ENCODE data around the gene AIDA. TPM values are rescaled to one million over a fixed set of nuclear protein-coding genes. Genes with fewer than 3 reads are reported as not detected.

The AIDA gene
- total RNA-seq, 1 experiment from 2014 or later: 73.1 TPM

DNA sequence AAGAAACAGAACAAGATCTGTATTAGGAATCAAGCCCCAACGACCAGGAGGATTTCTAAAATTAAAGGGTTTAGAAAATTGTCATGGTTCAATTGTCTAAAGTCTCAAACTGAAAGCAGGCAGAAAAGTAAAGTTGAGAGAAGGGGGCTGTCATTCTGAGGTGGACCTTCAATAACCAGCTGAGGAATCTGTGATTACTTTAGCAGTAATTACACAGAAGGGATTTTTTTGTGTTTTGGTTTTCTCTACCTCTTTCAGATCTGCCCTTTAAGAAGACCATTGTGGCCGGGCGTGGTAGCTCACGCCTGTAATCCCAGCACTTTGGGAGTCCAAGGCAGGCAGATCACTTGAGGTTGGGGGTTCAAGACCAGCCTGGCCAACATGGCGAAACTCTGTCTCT, 17.4 kb downstream of the AIDA start:
- Histone ChIP-seq H3K9me3 (ENCODE audit: control insufficient read depth, insufficient read depth, low read depth, low read length) (no peaks in the 10 kb centered on the region), H3K4me1 (ENCODE audit: control insufficient read depth, insufficient read depth, low read length) (no peaks in the 10 kb centered on the region), H3K36me3 (ENCODE audit: control insufficient read depth, insufficient read depth, low read length) (peaks cover 15% of the 10 kb centered on the region), H3K27me3 (ENCODE audit: control insufficient read depth, insufficient read depth, low read length) (no peaks in the 10 kb centered on the region), H3K27ac (ENCODE audit: low read length) (no peak overlapping the region), H3K4me3 (ENCODE audit: low read depth in 2 of 2, low read length in 2 of 2) (no peak overlapping the region)
- ChIA-PET POLR2A (no interaction called here), CTCF (no interaction called here)
- no peak for TF ChIP-seq TCF7L2 (IDR thresholded peaks at IDR 0.05; ENCODE audit: low read depth, low read length)
- TF ChIP-seq, protein P1, sequence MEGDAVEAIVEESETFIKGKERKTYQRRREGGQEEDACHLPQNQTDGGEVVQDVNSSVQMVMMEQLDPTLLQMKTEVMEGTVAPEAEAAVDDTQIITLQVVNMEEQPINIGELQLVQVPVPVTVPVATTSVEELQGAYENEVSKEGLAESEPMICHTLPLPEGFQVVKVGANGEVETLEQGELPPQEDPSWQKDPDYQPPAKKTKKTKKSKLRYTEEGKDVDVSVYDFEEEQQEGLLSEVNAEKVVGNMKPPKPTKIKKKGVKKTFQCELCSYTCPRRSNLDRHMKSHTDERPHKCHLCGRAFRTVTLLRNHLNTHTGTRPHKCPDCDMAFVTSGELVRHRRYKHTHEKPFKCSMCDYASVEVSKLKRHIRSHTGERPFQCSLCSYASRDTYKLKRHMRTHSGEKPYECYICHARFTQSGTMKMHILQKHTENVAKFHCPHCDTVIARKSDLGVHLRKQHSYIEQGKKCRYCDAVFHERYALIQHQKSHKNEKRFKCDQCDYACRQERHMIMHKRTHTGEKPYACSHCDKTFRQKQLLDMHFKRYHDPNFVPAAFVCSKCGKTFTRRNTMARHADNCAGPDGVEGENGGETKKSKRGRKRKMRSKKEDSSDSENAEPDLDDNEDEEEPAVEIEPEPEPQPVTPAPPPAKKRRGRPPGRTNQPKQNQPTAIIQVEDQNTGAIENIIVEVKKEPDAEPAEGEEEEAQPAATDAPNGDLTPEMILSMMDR (IDR thresholded peaks at IDR 0.05): no peak
- TF ChIP-seq POLR2AphosphoS5 (IDR thresholded peaks at IDR 0.05; ENCODE audit: low read depth, low read length): no peak
- intact Hi-C loops (cut with micrococcal nuclease; ENCODE audit: unreplicated experiment) (no loop called here), in situ Hi-C loops (cut with HindIII; ENCODE audit: low pct_unique_long_range_greater_than_20kb, low sequenced_read_pairs) (no loop called here)
- BruUV-seq (replicated peaks): no TSS peak
- ATAC-seq (no peak), DNase-seq (ENCODE audit: low read depth, low spot score) (no peak)

DNA sequence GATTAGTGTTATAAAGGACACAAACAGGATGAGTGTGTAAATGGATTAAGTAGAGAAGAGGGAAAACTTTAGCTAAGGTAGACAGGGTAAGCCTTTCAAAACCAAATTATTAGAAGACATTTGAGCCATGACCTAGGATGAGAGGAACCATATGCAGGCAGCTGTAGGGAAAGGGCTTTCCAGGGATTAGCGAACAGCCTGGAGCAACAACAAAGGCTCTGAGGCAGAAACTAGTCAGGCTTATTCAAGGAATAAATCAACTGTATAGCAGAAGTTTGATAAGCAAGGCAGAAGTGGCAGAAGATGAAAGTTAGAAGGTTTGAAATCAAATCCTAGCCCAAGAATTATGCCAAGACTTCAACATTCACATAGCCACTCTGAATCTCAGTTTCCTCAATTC, 21.3 kb downstream of the AIDA start:
- Histone ChIP-seq H3K36me3 (ENCODE audit: control insufficient read depth, insufficient read depth, low read length) (peaks cover 9% of the 10 kb centered on the region), H3K4me1 (ENCODE audit: control insufficient read depth, insufficient read depth, low read length) (no peaks in the 10 kb centered on the region), H3K27ac (ENCODE audit: low read length) (no peak overlapping the region), H3K4me3 (ENCODE audit: low read depth in 2 of 2, low read length in 2 of 2) (no peak overlapping the region), H3K9me3 (ENCODE audit: control insufficient read depth, insufficient read depth, low read depth, low read length) (no peaks in the 10 kb centered on the region), H3K27me3 (ENCODE audit: control insufficient read depth, insufficient read depth, low read length) (no peaks in the 10 kb centered on the region)
- in situ Hi-C loops (cut with HindIII; ENCODE audit: low pct_unique_long_range_greater_than_20kb, low sequenced_read_pairs) (no loop called here), intact Hi-C loops (cut with micrococcal nuclease; ENCODE audit: unreplicated experiment) (no loop called here)
- DNase-seq (ENCODE audit: low read depth, low spot score) (no peak), ATAC-seq (no peak)
- ChIA-PET POLR2A (no interaction called here), CTCF (no interaction called here)
- TF ChIP-seq, protein P2, sequence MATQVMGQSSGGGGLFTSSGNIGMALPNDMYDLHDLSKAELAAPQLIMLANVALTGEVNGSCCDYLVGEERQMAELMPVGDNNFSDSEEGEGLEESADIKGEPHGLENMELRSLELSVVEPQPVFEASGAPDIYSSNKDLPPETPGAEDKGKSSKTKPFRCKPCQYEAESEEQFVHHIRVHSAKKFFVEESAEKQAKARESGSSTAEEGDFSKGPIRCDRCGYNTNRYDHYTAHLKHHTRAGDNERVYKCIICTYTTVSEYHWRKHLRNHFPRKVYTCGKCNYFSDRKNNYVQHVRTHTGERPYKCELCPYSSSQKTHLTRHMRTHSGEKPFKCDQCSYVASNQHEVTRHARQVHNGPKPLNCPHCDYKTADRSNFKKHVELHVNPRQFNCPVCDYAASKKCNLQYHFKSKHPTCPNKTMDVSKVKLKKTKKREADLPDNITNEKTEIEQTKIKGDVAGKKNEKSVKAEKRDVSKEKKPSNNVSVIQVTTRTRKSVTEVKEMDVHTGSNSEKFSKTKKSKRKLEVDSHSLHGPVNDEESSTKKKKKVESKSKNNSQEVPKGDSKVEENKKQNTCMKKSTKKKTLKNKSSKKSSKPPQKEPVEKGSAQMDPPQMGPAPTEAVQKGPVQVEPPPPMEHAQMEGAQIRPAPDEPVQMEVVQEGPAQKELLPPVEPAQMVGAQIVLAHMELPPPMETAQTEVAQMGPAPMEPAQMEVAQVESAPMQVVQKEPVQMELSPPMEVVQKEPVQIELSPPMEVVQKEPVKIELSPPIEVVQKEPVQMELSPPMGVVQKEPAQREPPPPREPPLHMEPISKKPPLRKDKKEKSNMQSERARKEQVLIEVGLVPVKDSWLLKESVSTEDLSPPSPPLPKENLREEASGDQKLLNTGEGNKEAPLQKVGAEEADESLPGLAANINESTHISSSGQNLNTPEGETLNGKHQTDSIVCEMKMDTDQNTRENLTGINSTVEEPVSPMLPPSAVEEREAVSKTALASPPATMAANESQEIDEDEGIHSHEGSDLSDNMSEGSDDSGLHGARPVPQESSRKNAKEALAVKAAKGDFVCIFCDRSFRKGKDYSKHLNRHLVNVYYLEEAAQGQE (IDR thresholded peaks at IDR 0.05; ENCODE audit: insufficient read depth in 1 of 2, low read depth in 2 of 2, low read length in 1 of 2): no peak
- TF ChIP-seq POLR2AphosphoS5 (IDR thresholded peaks at IDR 0.05; ENCODE audit: low read depth, low read length): no peak
- TF ChIP-seq, protein P1 (IDR thresholded peaks at IDR 0.05): no peak
- TF ChIP-seq SIN3A (IDR thresholded peaks at IDR 0.05; ENCODE audit: borderline replicate concordance, insufficient read depth, low read depth, low read length): no peak
- no peak for TF ChIP-seq TCF7L2 (IDR thresholded peaks at IDR 0.05; ENCODE audit: low read depth, low read length)
- BruUV-seq (replicated peaks): no TSS peak

DNA sequence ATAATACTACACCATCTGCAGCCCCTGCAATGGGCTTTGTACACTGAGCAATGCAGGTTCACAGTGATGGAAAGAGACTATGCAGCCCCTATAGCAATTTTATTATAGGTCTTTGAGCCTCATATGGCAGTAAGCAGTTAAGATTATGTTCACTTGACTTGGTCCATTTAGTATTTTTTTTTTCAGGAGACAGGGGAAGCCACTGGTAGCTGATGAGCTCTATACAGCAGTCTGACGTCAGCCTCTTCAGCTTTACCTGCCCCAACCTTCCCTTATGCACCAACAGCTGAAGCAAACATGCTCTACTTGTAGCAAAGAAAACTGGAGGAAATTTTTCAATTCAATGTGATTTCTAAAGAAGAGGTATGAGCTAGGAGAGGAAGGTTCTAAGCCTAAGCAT, 32.2 kb downstream of the AIDA start:
- Histone ChIP-seq H3K4me3 (ENCODE audit: low read depth in 2 of 2, low read length in 2 of 2) (no peak overlapping the region), H3K9me3 (ENCODE audit: control insufficient read depth, insufficient read depth, low read depth, low read length) (no peaks in the 10 kb centered on the region), H3K36me3 (ENCODE audit: control insufficient read depth, insufficient read depth, low read length) (peaks cover 17% of the 10 kb centered on the region), H3K4me1 (ENCODE audit: control insufficient read depth, insufficient read depth, low read length) (no peaks in the 10 kb centered on the region), H3K27ac (ENCODE audit: low read length) (no peak overlapping the region), H3K27me3 (ENCODE audit: control insufficient read depth, insufficient read depth, low read length) (no peaks in the 10 kb centered on the region)
- intact Hi-C loops (cut with micrococcal nuclease; ENCODE audit: unreplicated experiment): no loop called here
- no TSS peak for BruUV-seq (replicated peaks)
- no peak for ATAC-seq
- DNase-seq (ENCODE audit: low read depth, low spot score): no peak
- in situ Hi-C loops (cut with HindIII; ENCODE audit: low pct_unique_long_range_greater_than_20kb, low sequenced_read_pairs): no loop called here
- ChIA-PET CTCF (no interaction called here), POLR2A (no interaction called here)
- TF ChIP-seq, protein P2 (IDR thresholded peaks at IDR 0.05; ENCODE audit: insufficient read depth in 1 of 2, low read depth in 2 of 2, low read length in 1 of 2): no peak
- no peak for TF ChIP-seq SIN3A (IDR thresholded peaks at IDR 0.05; ENCODE audit: borderline replicate concordance, insufficient read depth, low read depth, low read length)
- TF ChIP-seq POLR2AphosphoS5 (IDR thresholded peaks at IDR 0.05; ENCODE audit: low read depth, low read length): no peak
- TF ChIP-seq TCF7L2 (IDR thresholded peaks at IDR 0.05; ENCODE audit: low read depth, low read length): no peak
- TF ChIP-seq, protein P1 (IDR thresholded peaks at IDR 0.05): no peak

Measured in Panc1 (cell line).